Peyer's patch (tissue), 4 donors: Measurements from ENCODE around the gene PLA2G4E.

Experiments
- POLR2A ChIP-seq, 2 donors: fragments of 450-650 bp; IDR thresholded peaks; one replicate each; pipeline ENCODE4 v1.5.1; 2017; ENCODE audit warnings: antibody characterized with exemption in 2 of 2, mild to moderate bottlenecking in 2 of 2, moderate library complexity in 2 of 2
- TF ChIP-seq, protein P1 (sequence below), 6 experiments: fragments of 450-650 bp in 4 of 6; fragments of 200-600 bp in 2 of 6; sonication (generic) in 1 of 6; IDR thresholded peaks; one replicate each; pipeline ENCODE4 v1.5.1; 2017 to 2019; ENCODE audit warnings: antibody characterized with exemption in 6 of 6, mild to moderate bottlenecking in 3 of 6, moderate library complexity in 1 of 6

DNA sequence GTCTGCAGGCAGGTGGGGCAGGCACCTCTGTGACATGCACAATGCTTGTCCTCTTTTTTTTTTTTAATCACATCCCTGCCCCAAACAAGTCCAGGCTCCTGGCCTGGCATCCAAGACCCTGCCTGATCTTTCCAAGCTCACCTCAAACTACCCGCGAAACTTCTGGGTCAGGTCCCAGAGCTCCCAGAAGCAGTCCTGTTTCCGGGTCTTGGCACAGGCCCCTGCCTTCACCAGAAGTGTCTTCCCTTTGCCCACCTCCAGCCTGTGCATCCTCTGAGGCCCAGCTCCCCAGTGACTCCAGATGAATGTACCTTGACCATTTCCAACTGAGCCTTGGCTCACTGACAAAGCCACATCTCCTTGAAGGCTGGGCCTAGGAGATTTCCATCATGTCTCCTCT is 23.0 kb downstream of the PLA2G4E start:
- TF ChIP-seq, protein P1, sequence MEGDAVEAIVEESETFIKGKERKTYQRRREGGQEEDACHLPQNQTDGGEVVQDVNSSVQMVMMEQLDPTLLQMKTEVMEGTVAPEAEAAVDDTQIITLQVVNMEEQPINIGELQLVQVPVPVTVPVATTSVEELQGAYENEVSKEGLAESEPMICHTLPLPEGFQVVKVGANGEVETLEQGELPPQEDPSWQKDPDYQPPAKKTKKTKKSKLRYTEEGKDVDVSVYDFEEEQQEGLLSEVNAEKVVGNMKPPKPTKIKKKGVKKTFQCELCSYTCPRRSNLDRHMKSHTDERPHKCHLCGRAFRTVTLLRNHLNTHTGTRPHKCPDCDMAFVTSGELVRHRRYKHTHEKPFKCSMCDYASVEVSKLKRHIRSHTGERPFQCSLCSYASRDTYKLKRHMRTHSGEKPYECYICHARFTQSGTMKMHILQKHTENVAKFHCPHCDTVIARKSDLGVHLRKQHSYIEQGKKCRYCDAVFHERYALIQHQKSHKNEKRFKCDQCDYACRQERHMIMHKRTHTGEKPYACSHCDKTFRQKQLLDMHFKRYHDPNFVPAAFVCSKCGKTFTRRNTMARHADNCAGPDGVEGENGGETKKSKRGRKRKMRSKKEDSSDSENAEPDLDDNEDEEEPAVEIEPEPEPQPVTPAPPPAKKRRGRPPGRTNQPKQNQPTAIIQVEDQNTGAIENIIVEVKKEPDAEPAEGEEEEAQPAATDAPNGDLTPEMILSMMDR (IDR thresholded peaks at IDR 0.05), result no peak
- TF ChIP-seq POLR2A (IDR thresholded peaks at IDR 0.05), result no peak
